GM19043 (cell line): ENCODE results near the gene EIF3L.
A peak's percentile ranks its signal among the peaks of the same experiment; 100 is the strongest.
"Not testable (repeated sequence)": the region's sequence is repeated elsewhere in the genome, so short reads cannot be mapped to it uniquely, and the experiment has no call there.

Experiments
- ATAC-seq: cut with Tn5 transposase; IDR thresholded peaks from one replicate; pipeline ENCODE4 v1.9.1; 2021; ENCODE audit warnings: low read depth; ENCODE audit not compliant: unreplicated experiment

The EIF3L gene

DNA sequence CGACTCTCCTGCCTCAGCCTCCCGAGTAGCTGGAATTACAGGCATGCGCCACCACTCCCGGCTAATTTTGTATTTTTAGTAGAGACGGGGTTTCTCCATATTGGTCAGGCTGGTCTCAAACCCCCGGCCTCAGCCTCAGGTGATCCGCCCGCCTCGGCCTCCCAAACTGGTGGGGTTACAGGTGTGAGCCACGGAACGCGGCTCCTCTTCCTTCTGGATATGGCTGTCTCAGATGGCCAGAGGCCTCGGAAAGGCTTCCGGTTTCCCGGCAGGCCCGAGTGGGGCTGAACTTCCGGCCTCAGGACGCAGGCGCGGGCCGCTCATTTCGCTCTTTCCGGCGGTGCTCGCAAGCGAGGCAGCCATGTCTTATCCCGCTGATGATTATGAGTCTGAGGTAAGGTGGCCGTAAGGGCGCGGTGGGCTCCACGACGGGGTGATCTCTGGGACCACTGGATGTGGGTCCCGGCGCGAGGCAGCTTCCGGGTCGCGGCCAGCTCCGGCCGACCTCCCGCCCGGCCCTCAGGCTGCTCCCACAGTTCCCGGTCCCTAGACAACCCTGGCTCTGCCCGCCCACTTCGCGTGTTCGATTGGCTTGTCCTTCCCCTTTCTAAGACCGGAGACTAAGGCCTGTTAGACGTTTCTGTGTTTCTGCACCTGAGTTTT, at the start of gene EIF3L:
Gene EIF3L (plus strand): TSS at position 331 of the 663 bp plus-strand sequence. CDS start 31 bp downstream, at position 362.
- ATAC-seq: no peak

DNA sequence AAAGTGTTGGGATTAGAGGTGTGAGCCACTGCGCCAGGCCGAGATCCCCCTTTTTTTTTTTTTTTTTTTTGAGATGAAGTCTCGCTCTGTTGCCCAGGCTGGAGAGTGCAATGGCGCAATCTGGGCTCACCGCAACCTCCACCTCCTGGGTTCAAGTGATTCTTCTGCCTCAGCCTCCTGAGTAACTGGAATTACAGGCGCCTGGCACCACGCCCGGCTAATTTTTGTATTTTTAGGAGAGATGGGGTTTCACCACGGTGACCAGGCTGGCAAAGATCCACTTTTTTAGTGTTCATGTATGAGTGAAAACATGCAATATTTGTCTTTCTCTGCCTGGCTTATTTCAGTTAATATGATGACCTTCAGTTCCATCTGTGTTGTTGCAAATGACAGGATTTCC, 49.2 kb upstream of the EIF3L start:
- ATAC-seq: not testable (repeated sequence)

DNA sequence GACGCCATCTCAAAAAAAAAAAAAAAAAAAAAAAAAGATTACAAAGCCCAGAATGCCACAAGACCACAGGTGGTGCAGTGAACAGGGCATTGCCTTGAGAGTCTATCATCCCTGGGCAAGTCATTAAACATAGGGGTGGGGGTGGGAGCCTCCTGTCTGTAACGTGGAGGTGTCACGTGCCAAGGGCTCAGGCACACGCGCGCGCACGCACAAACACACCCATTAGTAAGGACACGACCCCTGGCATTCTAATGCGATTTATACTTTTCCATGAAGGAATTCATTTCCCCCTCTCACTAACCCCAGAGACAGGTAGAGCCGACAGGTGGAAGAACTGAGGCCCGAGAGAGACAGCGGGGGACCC, 47.3 kb upstream of the EIF3L start:
- no peak for ATAC-seq

DNA sequence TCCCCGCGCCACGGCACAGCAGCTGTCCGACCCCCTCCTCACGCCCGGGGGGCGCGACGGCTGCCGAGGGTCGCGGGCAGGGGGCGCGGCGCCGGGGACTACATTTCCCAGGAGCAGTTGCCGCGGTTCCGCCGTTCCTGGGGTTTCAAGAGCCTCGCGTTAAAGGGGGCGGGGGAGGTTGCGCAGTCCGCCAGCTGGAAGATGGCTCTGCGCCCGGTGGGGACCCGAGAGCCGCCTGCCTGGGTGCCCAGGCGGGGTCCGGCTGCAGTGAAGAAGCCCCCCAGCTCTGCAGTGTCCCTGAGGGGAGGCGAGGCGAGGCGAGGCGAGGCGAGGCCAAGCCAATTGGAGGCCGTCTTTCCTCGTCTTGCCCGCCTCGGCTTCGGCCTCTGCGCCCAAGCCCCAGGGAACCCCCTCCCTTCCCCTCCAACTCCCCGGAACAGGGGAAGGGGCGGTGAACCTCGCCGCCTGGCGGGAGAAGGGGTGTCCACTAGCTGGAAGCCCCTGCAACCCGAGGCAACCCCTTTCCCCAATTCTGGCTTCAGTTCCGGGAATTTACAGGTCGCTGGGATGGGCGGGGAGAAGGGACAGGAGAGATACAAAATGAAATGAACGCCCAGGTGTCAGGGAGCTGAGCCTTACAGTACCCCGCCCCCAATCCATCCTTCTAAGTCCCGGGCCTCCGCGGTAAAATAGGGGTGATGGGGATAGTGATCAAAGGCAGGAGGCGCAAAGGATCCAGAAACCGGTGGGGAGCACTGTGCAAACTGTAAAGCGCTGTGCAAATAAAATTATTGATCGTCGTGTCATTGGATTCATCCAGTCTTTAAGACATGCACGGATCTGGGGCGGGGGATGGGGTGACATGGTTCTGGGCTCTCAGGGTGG, 46.7 kb upstream of the EIF3L start:
- no peak for ATAC-seq

DNA sequence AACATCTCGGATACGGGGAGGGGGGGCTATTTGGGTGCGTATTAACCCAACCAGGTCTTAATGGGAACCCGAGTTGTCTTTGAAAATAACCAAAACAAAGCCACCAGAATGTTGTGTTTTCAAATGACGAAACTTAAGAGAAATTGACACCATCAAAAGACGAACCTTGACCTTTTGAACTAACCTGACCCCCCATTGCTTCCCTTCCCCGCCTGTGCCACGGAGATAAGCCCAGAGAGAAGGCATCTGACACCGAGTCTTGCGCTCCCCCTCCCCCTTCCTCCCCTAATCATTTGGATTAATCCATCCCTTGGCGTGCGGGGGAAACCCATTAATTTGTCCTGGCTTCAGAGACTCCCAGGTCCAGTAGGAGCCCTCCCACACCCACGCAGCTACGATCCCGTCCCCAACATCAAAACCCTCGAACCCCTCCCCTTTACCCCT, 46.0 kb upstream of the EIF3L start:
- no peak for ATAC-seq

DNA sequence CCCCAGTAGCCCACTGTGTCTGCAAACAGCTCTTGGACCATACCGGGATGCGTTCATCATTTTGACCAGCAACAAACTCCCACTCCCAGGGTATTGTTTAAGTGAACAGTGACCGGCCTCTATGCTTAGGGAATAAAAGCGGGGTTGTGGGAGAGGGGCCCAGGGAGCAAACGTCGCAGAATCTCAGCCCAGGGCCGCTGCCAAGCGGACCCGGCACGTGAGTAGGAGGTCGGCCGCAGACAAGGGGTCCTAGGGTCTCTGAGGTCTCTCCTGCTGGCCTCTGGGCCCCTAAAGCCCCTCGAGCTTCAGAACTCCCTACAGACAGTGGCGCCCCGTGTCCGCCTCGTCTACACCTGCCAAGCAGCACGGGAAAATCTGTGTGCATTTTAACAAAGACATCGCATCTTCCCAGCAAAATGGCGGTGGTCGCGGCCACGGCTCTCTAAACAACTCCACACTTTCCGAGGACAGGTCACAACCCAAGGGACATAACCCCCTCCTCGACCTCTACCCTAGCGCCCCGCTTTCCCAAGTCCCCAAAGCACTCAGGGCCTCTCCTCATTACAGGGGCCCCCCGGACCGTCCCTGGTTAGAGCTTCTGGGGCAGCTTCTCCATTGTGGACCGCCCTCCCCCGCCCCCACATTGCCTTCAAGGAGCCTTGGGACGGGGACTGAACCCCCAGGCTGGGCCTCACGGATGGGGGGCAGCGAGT, 45.4 kb upstream of the EIF3L start:
- no peak for ATAC-seq

DNA sequence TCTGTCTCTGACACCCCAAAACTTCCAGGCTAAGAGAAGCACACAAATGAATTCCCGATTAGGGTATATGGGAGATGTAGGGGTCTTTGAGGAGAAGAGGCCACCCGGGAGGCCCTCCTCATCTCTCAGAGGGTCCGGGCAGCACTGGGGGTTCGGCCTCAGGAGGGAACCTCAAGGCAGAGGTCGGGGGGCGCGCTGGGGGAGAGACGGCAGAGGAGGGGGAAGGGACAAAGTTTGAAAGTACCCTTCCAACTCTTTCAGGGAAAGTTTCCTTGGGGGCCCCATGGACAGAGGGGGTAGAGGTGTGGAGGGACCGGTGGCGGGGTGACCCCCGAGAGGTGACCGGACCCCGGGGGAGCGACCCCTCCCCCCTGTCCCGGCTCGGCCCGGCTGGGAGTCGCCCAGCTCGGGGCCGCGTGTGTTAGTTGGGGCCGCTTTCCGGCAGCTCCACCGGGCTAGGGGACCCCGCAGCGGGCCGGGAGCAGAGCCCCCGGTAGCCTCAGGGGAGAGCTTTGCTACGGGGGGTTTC, 44.8 kb upstream of the EIF3L start:
- ATAC-seq: no peak

DNA sequence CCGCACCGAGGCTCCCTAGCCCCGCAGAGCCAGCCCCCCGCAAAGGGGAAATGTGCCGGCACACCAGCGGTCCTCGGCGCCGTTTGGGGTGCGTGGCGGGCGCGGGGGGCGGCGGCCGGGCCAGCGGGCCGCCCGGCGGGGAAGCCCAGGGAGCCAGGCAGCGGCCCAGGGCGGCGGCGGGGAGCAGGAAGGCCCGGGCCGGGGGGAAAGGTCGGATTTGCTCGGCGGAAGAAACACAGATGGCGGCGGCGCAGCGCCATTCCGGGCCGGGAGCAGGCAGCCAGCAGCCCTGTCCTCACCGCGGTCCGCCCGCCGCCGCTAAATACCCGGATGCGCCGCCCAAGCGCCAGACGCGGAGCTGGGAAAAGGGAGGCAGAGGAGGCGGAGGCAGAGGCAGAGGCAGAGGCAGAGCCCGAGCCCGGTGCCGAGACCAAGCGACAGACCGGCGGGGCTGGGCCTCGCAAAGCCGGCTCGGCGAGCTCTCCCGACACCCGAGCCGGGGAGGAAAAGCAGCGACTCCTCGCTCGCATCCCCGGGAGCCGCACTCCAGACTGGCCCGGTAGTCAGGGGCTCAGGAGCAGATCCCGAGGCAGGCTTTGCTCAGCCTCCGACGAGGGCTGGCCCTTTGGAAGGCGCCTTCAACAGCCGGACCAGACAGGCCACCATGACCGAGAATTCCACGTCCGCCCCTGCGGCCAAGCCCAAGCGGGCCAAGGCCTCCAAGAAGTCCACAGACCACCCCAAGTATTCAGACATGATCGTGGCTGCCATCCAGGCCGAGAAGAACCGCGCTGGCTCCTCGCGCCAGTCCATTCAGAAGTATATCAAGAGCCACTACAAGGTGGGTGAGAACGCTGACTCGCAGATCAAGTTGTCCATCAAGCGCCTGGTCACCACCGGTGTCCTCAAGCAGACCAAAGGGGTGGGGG, 44.1 kb upstream of the EIF3L start:
- ATAC-seq: no peak

DNA sequence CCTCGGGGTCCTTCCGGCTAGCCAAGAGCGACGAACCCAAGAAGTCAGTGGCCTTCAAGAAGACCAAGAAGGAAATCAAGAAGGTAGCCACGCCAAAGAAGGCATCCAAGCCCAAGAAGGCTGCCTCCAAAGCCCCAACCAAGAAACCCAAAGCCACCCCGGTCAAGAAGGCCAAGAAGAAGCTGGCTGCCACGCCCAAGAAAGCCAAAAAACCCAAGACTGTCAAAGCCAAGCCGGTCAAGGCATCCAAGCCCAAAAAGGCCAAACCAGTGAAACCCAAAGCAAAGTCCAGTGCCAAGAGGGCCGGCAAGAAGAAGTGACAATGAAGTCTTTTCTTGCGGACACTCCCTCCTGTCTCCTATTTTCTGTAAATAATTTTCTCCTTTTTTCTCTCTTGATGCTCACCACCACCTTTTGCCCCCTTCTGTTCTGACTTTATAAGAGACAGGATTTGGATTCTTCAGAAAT, 43.4 kb upstream of the EIF3L start:
- ATAC-seq: no peak

DNA sequence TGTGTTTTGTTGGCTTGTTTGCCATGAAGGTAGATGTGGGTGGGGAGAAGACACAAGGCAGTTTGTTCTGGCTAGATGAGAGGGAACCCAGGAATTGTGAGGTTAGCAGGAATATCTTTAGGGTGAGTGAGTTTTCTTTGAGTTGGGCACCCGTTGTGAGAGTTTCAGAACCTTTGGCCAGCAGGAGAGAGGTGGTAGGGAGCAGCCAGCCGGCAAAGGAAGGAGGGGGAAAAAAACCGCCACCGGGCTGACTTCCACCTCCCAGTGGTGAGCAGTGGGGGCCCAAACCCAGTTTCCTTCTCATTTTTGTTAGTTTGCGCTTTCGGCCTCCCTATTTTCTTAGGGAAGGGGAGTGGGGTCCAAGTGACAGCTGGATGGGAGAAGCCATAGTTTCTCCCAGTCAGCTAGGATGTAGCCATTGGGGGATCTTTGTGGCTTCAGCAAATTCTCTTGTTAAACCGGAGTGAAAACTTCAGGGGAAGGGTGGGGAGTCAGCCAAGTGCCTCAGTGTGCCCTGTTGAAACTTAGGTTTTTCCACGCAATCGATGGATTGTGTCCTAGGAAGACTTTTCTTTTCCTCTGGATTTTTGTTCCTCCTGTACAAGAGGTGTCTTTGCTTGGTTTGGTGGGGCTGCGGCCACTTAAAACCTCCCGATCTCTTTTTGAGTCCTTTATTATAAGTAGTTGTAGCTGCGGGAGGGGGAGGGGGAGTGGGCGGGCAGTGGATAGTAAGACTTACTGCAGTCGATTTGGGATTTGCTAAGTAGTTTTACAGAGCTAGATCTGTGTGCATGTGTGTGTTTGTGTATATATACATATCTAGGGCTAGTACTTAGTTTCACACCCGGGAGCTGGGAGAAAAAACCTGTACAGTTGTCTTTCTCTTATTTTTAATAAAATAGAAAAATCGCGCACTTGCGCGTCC, 42.5 kb upstream of the EIF3L start:
- no peak for ATAC-seq

DNA sequence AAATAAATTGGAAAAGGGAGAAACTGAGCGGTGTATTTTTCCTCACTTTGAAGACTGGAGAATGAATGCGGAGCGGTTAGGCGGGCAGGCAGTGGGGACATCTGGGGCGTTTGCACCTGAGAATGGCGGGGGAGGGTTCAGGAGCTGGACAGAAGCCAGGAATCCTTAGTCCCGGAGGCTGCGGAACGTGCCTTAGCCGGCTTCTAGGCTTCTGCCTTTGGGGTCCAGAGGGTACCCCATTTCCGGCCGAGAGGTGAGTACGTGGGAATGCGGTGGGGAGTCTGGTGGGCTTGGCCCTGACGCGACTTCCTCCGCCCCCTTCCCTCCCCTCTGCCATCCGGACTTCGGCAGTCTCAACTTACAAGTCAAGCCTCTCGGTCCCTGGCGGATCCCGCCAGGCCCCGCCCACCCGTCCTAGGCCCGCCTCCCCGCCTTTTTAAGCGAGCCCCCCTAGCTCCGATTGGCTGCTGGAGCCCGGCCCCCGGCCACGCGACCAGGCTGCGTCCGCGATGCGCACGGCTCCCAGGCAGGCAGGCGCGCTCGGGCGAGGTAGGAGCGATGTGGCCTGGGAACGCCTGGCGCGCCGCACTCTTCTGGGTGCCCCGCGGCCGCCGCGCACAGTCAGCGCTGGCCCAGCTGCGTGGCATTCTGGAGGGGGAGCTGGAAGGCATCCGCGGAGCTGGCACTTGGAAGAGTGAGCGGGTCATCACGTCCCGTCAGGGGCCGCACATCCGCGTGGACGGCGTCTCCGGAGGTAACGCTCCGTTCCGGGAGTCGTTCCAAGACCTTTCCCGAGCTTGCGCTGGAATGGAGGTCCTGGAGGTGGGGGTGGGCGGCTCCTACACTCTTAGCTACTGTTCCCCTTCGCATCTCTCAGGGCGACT, 41.6 kb upstream of the EIF3L start, which contains the start of gene GCAT:
Gene GCAT (plus strand): TSS at position 525 of the 884 bp plus-strand sequence. CDS start 34 bp downstream, at position 559.
- peak; percentile 80 for ATAC-seq

DNA sequence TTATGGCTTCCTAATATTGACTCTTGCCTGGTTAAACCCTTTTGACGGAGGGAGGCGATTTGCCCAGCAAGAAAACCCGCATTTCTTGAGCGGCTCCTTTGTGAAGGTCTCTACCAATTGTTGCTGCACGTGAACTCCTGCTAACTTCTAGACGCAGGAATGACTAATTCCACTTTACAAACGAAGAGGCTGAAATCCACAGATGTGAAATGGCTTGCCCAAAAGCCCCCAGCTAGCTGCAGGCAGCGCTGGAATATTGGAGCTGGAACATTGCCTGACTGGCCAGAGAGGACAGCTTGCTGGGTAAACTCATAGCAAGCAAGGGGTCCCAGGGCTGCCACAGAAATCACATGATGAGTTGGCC, 40.9 kb upstream of the EIF3L start:
- no peak for ATAC-seq

DNA sequence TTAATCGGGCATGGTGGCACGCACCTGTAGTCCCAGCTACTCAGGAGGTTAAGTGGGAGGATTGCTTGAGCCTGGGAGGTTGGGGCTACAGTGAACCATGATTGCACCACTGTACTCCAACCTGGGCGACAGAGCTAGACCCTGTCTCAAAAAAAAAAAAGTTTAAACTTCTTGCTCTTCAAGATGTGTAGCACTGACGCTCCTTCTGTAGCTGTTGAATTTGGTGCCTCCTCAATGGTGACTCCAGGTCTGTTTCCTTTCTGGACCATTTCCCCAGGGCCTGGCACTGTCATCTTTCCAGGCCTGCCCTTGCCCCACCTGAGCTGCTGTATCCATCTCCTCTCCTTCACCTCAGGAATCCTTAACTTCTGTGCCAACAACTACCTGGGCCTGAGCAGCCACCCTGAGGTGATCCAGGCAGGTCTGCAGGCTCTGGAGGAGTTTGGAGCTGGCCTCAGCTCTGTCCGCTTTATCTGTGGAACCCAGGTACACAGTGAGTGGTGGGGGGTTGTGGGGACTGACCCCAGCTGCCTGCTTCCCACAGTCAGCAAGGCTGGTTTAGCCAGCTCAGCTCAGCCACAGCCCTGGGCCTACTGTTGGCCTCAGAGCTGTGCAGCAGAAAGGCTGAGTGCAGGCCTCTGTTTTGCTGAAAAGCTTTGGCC, 39.4 kb upstream of the EIF3L start:
- ATAC-seq: no peak

DNA sequence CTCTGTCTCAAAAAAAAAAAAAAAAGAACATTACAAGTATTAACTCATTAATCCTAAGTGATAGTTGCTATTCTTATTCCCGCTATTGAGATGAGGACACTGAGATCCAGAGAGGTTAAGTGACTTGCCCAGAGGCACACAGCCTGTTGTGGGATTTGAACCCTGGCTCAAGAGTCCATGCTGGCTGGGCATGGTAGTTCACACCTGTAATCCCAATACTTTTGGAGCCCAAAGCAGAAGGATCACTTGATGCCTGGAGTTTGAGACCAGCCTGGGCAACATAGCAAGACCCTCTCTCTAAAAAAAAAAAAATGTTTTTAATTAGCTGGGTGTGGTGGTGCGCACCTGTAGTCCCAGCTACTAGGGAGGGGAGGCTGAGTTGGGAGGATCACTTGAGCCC, 37.4 kb upstream of the EIF3L start:
- no peak for ATAC-seq

DNA sequence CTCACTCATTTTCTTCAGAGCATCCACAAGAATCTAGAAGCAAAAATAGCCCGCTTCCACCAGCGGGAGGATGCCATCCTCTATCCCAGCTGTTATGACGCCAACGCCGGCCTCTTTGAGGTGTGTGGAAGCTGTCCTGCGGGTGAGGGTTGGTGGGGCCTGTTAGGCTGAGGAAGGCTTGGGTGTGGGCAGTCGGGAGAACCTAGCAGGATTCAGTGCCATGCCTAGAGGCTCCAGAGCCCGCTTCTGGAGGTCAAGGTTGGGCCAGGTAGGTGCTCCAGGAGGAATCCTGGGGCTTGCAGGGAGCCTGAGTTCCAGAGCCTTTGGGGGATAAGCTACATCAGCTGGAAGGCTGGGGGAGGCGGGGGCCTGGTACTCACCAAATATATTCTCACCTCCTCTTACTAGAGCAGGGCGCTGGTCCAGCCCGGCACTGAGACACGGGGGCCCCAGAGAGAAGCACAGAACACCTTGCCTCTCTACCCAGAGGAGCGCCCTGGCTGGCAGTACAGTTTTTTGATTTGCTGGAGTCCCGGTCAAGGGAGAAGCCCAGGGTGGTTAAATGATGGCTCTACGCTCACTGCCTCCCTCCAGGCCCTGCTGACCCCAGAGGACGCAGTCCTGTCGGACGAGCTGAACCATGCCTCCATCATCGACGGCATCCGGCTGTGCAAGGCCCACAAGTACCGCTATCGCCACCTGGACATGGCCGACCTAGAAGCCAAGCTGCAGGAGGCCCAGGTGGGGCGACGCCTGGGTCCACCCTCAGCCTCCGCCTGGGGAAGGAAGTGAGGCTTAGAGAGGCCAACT, 36.1 kb upstream of the EIF3L start:
- ATAC-seq: no peak

DNA sequence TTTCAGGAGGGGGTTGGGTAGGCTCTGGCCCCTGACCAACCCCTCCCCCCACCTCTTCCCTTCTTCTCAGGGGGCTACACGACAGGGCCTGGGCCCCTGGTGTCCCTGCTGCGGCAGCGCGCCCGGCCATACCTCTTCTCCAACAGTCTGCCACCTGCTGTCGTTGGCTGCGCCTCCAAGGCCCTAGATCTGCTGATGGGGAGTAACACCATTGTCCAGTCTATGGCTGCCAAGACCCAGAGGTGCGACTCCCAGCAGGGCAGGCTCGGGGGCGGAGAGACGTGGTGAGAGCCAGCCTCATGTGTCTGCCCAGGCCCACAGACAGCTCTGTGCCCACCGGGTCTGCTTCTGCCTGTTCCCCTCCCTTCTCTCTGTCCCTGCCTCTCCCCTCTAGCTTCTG, 33.6 kb upstream of the EIF3L start:
- ATAC-seq: no peak
